ENCODE results near the gene CCRL2. TPM values are rescaled to one million over a fixed set of nuclear protein-coding genes. Genes with fewer than 3 reads are reported as not detected.

Gene CCRL2, protein sequence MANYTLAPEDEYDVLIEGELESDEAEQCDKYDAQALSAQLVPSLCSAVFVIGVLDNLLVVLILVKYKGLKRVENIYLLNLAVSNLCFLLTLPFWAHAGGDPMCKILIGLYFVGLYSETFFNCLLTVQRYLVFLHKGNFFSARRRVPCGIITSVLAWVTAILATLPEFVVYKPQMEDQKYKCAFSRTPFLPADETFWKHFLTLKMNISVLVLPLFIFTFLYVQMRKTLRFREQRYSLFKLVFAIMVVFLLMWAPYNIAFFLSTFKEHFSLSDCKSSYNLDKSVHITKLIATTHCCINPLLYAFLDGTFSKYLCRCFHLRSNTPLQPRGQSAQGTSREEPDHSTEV
- total RNA-seq = 10.1 TPM
- 19.1 TPM for polyA plus RNA-seq
- long read RNA-seq, donor 1, partial matches to known transcripts = 0 of 2 reads
- long read RNA-seq, donor 1, other reads (novel, unspliced or antisense) = 0 of 2 reads
- long read RNA-seq, donor 2, transcript CCRL2-202 (2 exons, 1,796 nt) = major isoform, 7 of 9 reads
- long read RNA-seq, donor 2, partial matches to known transcripts = 0 of 9 reads
- long read RNA-seq, donor 2, other reads (novel, unspliced or antisense) = 0 of 9 reads
- long read RNA-seq, donor 3, transcript CCRL2-202 (2 exons, 1,796 nt) = major isoform, 8 of 12 reads
- long read RNA-seq, donor 3, partial matches to known transcripts = 0 of 12 reads
- long read RNA-seq, donor 3, other reads (novel, unspliced or antisense) = 0 of 12 reads
- long read RNA-seq, donor 4, partial matches to known transcripts = 0 of 4 reads
- long read RNA-seq, donor 4, other reads (novel, unspliced or antisense) = 0 of 4 reads
- long read RNA-seq, donor 5, transcript CCRL2-202 (2 exons, 1,796 nt) = minor isoform, 5 of 13 reads
- long read RNA-seq, donor 5, transcript CCRL2-204 (1 exons, 1,642 nt) = major isoform, 8 of 13 reads
- long read RNA-seq, donor 5, partial matches to known transcripts = 0 of 13 reads
- long read RNA-seq, donor 5, other reads (novel, unspliced or antisense) = 0 of 13 reads
- long read RNA-seq, donor 6, partial matches to known transcripts = 0 of 3 reads
- long read RNA-seq, donor 6, other reads (novel, unspliced or antisense) = 0 of 3 reads
- long read RNA-seq, donor 7, transcript CCRL2-202 (2 exons, 1,796 nt) = major isoform, 6 of 7 reads
- long read RNA-seq, donor 7, partial matches to known transcripts = 0 of 7 reads
- long read RNA-seq, donor 7, other reads (novel, unspliced or antisense) = 0 of 7 reads
- long read RNA-seq, donor 8, partial matches to known transcripts = 0 of 3 reads
- long read RNA-seq, donor 8, other reads (novel, unspliced or antisense) = 0 of 3 reads
- long read RNA-seq, donor 9, partial matches to known transcripts = 0 of 3 reads
- long read RNA-seq, donor 9, other reads (novel, unspliced or antisense) = 0 of 3 reads
- long read RNA-seq, donor 10, partial matches to known transcripts = 0 of 5 reads
- long read RNA-seq, donor 10, other reads (novel, unspliced or antisense) = 0 of 5 reads

DNA sequence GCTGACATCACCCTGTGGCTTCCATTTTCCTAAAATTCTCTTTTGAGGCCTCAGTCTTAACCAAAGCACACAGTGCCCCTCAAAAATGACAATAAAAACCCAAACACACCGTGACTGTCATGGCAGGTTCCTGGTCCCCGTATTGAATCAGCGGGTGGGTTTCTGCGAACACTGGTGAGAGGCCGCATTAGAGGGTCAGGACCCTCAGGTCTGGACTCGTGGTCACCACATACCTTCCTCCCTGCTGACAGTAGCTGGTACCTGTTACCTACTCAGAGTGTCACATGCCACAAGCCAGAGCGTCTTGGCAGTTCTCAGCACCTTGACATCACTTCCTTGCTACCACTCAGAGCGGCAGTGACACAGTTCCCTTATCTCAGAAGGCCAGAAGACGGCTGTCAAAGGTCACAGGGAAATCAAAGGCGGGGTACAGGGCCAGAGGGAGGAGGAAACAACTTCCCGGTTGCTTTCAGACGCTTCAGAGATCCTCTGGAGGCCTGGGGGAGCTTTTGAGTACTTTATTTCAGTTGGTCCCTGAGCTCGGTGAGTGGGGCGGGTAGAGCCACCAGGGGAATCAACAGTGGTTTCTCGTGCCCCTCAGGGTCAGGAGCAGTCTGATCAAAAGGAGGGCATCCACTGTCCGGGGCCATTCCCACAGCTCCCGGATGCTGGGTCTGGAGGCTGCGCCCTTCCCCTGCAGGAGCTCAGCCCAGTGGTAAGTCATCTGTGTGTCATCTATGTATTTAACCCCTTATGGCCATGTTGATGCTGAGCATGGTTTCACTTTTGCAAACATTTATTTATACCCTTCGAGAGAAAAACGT is at the start of gene CCRL2, which contains the start of gene CCR5AS:
Gene CCRL2, plus strand, starts transcription at position 472 of the 824 bp plus-strand sequence. CDS start 821 bp downstream, outside the sequence.
Gene CCR5AS, minus strand, starts transcription at position 279 of the 824 bp plus-strand sequence.
- Histone ChIP-seq H3K4me3 (ENCODE audit: low read length in 2 of 2) (peak within 1 kb of the TSS; percentile 62 to 65), H3K4me1 (ENCODE audit: control insufficient read depth in 2 of 2, insufficient read depth in 2 of 2, low read length in 2 of 2) (peaks cover 22 to 41% of the 10 kb centered on the region in 2 donors), H3K9me3 (ENCODE audit: control insufficient read depth in 2 of 2, insufficient read depth in 1 of 2, low read length in 1 of 2) (peaks cover 0 to 6% of the 10 kb centered on the region in 2 donors), H3K27ac (ENCODE audit: low read depth in 1 of 2, low read length in 1 of 2) (peak within 1 kb of the TSS; percentile 90 to 92), H3K27me3 (ENCODE audit: control insufficient read depth in 2 of 2, insufficient read depth in 1 of 2, low read length in 1 of 2) (no peaks in the 10 kb centered on the region), H3K36me3 (ENCODE audit: control insufficient read depth in 2 of 2, insufficient read depth in 2 of 2, low read length in 1 of 2) (peaks cover 0 to 5% of the 10 kb centered on the region in 2 donors)
- peak in 8 of 9 donors; percentile 43 to 85 (median 62) for DNase-seq (ENCODE audit: low read depth in 6 of 9, low spot score in 9 of 9)
- WGBS = 28% methylated on average over 20 of the region's 20 CpGs

DNA sequence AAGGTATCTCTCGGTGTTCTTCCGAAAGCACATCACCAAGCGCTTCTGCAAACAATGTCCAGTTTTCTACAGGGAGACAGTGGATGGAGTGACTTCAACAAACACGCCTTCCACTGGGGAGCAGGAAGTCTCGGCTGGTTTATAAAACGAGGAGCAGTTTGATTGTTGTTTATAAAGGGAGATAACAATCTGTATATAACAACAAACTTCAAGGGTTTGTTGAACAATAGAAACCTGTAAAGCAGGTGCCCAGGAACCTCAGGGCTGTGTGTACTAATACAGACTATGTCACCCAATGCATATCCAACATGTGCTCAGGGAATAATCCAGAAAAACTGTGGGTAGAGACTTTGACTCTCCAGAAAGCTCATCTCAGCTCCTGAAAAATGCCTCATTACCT is 48.6 kb upstream of the CCRL2 start:
- Histone ChIP-seq H3K4me1 (ENCODE audit: control insufficient read depth in 2 of 2, insufficient read depth in 2 of 2, low read length in 2 of 2) (peaks cover 0 to 36% of the 10 kb centered on the region in 2 donors), H3K9me3 (ENCODE audit: control insufficient read depth in 2 of 2, insufficient read depth in 1 of 2, low read length in 1 of 2) (no peaks in the 10 kb centered on the region), H3K27ac (ENCODE audit: low read depth in 1 of 2, low read length in 1 of 2) (no peak overlapping the region), H3K36me3 (ENCODE audit: control insufficient read depth in 2 of 2, insufficient read depth in 2 of 2, low read length in 1 of 2) (no peaks in the 10 kb centered on the region), H3K27me3 (ENCODE audit: control insufficient read depth in 2 of 2, insufficient read depth in 1 of 2, low read length in 1 of 2) (no peaks in the 10 kb centered on the region), H3K4me3 (ENCODE audit: low read length in 2 of 2) (no peak overlapping the region)
- WGBS = 94% methylated on average over 6 of the region's 6 CpGs
- no peak for DNase-seq (ENCODE audit: low read depth in 6 of 9, low spot score in 9 of 9)

DNA sequence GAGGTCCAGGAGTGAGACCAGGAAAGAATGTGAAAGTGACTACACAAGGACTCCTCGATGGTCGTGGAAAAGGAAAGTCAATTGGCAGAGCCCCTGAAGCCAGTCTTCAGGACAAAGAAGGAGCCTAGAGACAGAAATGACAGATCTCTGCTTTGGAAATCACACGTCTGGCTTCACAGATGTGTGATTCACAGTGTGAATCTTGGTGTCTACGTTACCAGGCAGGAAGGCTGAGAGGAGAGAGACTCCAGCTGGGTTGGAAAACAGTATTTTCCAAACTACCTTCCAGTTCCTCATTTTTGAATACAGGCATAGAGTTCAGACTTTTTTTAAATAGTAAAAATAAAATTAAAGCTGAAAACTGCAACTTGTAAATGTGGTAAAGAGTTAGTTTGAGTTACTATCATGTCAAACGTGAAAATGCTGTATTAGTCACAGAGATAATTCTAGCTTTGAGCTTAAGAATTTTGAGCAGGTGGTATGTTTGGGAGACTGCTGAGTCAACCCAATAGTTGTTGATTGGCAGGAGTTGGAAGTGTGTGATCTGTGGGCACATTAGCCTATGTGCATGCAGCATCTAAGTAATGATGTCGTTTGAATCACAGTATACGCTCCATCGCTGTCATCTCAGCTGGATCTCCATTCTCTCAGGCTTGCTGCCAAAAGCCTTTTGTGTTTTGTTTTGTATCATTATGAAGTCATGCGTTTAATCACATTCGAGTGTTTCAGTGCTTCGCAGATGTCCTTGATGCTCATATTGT is 47.1 kb upstream of the CCRL2 start:
- H3K4me3 ChIP-seq (ENCODE audit: low read length in 2 of 2) = no peak overlapping the region
- 84% methylated on average over 11 of the region's 11 CpGs for WGBS
- no peak overlapping the region for H3K27ac ChIP-seq (ENCODE audit: low read depth in 1 of 2, low read length in 1 of 2)
- no peaks in the 10 kb centered on the region for H3K36me3 ChIP-seq (ENCODE audit: control insufficient read depth in 2 of 2, insufficient read depth in 2 of 2, low read length in 1 of 2)
- H3K27me3 ChIP-seq (ENCODE audit: control insufficient read depth in 2 of 2, insufficient read depth in 1 of 2, low read length in 1 of 2) = no peaks in the 10 kb centered on the region
- peaks cover 0 to 26% of the 10 kb centered on the region in 2 donors for H3K4me1 ChIP-seq (ENCODE audit: control insufficient read depth in 2 of 2, insufficient read depth in 2 of 2, low read length in 2 of 2)
- no peaks in the 10 kb centered on the region for H3K9me3 ChIP-seq (ENCODE audit: control insufficient read depth in 2 of 2, insufficient read depth in 1 of 2, low read length in 1 of 2)
- no peak for DNase-seq (ENCODE audit: low read depth in 6 of 9, low spot score in 9 of 9)

DNA sequence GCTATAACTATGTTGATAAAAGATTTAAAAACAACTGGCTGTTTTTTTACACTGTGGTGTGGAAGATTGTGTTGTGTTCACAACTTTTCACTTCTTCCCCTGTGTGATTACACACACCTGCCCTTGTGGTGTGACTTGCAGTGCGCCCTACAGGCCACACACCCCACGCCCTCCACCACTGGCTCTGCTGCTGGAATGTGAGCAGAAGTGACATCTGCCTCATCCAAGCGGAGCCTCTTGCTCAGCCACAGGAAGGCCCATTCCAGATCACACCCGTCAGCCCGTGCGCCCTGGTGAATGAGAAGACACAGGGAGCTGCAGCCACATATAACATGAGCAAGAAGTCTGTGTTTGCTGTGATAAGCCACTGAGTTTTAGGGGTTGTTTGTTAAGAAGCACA is 46.2 kb upstream of the CCRL2 start:
- no peaks in the 10 kb centered on the region for H3K36me3 ChIP-seq (ENCODE audit: control insufficient read depth in 2 of 2, insufficient read depth in 2 of 2, low read length in 1 of 2)
- H3K4me3 ChIP-seq (ENCODE audit: low read length in 2 of 2) = no peak overlapping the region
- WGBS = 72% methylated on average over 6 of the region's 6 CpGs
- peaks cover 0 to 26% of the 10 kb centered on the region in 2 donors for H3K4me1 ChIP-seq (ENCODE audit: control insufficient read depth in 2 of 2, insufficient read depth in 2 of 2, low read length in 2 of 2)
- DNase-seq (ENCODE audit: low read depth in 6 of 9, low spot score in 9 of 9) = no peak
- no peaks in the 10 kb centered on the region for H3K27me3 ChIP-seq (ENCODE audit: control insufficient read depth in 2 of 2, insufficient read depth in 1 of 2, low read length in 1 of 2)
- H3K27ac ChIP-seq (ENCODE audit: low read depth in 1 of 2, low read length in 1 of 2) = no peak overlapping the region
- no peaks in the 10 kb centered on the region for H3K9me3 ChIP-seq (ENCODE audit: control insufficient read depth in 2 of 2, insufficient read depth in 1 of 2, low read length in 1 of 2)

DNA sequence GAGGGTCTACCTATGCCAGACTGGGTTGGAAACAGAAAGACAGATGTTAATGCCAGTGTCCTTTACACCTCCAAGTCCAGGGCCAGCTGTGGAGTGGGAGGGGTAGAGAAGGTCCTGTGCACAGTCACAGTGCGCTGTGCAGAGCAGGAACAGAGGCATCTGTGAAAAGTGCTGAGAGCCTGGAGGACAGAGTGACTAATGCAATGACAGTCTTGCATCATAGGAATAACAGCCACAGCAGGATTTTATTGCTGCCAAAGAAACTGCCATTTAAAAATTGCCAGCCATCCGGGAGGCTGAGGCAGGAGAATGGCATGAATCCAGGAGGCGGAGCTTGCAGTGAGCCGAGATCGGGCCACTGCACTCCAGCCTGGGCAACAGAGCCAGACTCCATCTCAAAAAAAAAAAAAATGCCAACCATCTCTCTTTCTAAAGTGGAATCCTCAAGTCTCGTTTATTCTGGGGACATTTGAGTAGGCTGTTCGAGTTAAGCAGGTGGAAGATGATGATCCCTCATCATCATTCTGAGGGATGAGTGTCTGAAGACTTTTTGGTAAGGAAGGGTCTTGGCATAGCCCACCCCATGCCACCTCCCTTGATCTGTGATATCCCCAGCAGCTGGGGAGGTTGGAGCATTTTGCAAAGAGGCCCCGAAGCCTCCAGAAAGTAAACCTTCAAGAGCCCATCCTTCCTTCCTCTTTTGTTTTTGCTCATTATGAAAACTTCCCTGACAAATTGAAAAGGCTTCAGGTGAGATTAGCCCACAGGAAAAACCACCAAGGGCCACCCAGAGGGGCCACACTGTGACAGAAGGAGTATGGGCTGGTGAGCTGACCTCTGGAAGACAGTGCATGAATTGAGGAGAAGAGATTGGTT is 45.4 kb upstream of the CCRL2 start:
- WGBS = 88% methylated on average over 8 of the region's 8 CpGs
- Histone ChIP-seq H3K4me3 (ENCODE audit: low read length in 2 of 2) (no peak overlapping the region), H3K9me3 (ENCODE audit: control insufficient read depth in 2 of 2, insufficient read depth in 1 of 2, low read length in 1 of 2) (no peaks in the 10 kb centered on the region), H3K36me3 (ENCODE audit: control insufficient read depth in 2 of 2, insufficient read depth in 2 of 2, low read length in 1 of 2) (no peaks in the 10 kb centered on the region), H3K4me1 (ENCODE audit: control insufficient read depth in 2 of 2, insufficient read depth in 2 of 2, low read length in 2 of 2) (peaks cover 0 to 26% of the 10 kb centered on the region in 2 donors), H3K27me3 (ENCODE audit: control insufficient read depth in 2 of 2, insufficient read depth in 1 of 2, low read length in 1 of 2) (no peaks in the 10 kb centered on the region), H3K27ac (ENCODE audit: low read depth in 1 of 2, low read length in 1 of 2) (no peak overlapping the region)
- DNase-seq (ENCODE audit: low read depth in 6 of 9, low spot score in 9 of 9) = no peak

DNA sequence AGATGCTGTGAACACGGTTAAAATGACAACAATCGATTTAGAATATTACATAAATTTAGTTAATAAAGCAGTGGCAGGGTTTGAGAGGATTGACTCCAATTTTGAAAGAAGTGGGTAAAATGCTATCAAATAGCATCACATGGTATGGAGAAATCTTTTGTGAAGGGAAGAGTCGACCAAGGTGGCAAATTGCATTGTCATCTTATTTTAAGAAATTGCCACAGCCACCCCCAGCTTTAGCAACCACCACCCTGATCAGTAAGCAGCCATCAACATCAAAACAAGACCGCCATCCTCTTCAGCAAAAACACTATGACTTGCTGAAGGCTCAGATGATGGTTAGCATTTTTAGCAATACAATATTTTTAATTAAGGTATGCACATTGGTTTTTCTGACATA is 42.0 kb upstream of the CCRL2 start:
- Histone ChIP-seq H3K9me3 (ENCODE audit: control insufficient read depth in 2 of 2, insufficient read depth in 1 of 2, low read length in 1 of 2) (no peaks in the 10 kb centered on the region), H3K4me1 (ENCODE audit: control insufficient read depth in 2 of 2, insufficient read depth in 2 of 2, low read length in 2 of 2) (peaks cover 0 to 43% of the 10 kb centered on the region in 2 donors), H3K4me3 (ENCODE audit: low read length in 2 of 2) (no peak overlapping the region), H3K27ac (ENCODE audit: low read depth in 1 of 2, low read length in 1 of 2) (no peak overlapping the region), H3K27me3 (ENCODE audit: control insufficient read depth in 2 of 2, insufficient read depth in 1 of 2, low read length in 1 of 2) (no peaks in the 10 kb centered on the region), H3K36me3 (ENCODE audit: control insufficient read depth in 2 of 2, insufficient read depth in 2 of 2, low read length in 1 of 2) (no peaks in the 10 kb centered on the region)
- 88% methylated on average over 4 of the region's 4 CpGs for WGBS
- no peak for DNase-seq (ENCODE audit: low read depth in 6 of 9, low spot score in 9 of 9)
